Measurements from ENCODE around the gene SIMC1.
"Not testable (repeated sequence)": the region's sequence is repeated elsewhere in the genome, so short reads cannot be mapped to it uniquely, and the experiment has no call there.

SIMC1 gene

GRCh38 chr5:176216393-176216916 is 21.8 kb upstream of the SIMC1 start:
- not testable (repeated sequence) for DNase-seq

GRCh38 chr5:176217188-176217729 is 21.0 kb upstream of the SIMC1 start:
- DNase-seq = not testable (repeated sequence)

GRCh38 chr5:176217764-176218163 is 20.5 kb upstream of the SIMC1 start:
- not testable (repeated sequence) for DNase-seq

GRCh38 chr5:176222006-176222405 is 16.2 kb upstream of the SIMC1 start:
- not testable (repeated sequence) for DNase-seq

GRCh38 chr5:176228358-176228757 is 9.9 kb upstream of the SIMC1 start:
- not testable (repeated sequence) for DNase-seq

- not testable (repeated sequence) for DNase-seq
These were observed 5.0 kb upstream of the SIMC1 start for GRCh38 chr5:176233253-176233652.

- DNase-seq = peak; percentile 6
These were observed 3.1 kb upstream of the SIMC1 start for GRCh38 chr5:176235155-176235554.

- not testable (repeated sequence) for DNase-seq
These were observed 540 bp downstream of the SIMC1 start for GRCh38 chr5:176238645-176239283.

GRCh38 chr5:176239304-176239703 is 1.1 kb downstream of the SIMC1 start:
- DNase-seq = not testable (repeated sequence)

GRCh38 chr5:176244318-176244717 is 6.1 kb downstream of the SIMC1 start:
- not testable (repeated sequence) for DNase-seq

- DNase-seq = not testable (repeated sequence)
These were observed 6.8 kb downstream of the SIMC1 start for GRCh38 chr5:176245074-176245473.

GRCh38 chr5:176245489-176245888 is 7.3 kb downstream of the SIMC1 start:
- DNase-seq = not testable (repeated sequence)

GRCh38 chr5:176250691-176251090 is 12.5 kb downstream of the SIMC1 start:
- DNase-seq = not testable (repeated sequence)

GRCh38 chr5:176252171-176252570 is 13.9 kb downstream of the SIMC1 start:
- not testable (repeated sequence) for DNase-seq

GRCh38 chr5:176253370-176254065 is 15.3 kb downstream of the SIMC1 start:
- DNase-seq = not testable (repeated sequence)

- DNase-seq = not testable (repeated sequence)
These were observed 15.8 kb downstream of the SIMC1 start for GRCh38 chr5:176254066-176254393.

GRCh38 chr5:176257871-176258505 is 19.8 kb downstream of the SIMC1 start:
- not testable (repeated sequence) for DNase-seq

GRCh38 chr5:176260682-176261081 is 22.5 kb downstream of the SIMC1 start:
- DNase-seq = not testable (repeated sequence)

GRCh38 chr5:176266448-176266847 is 28.2 kb downstream of the SIMC1 start:
- not testable (repeated sequence) for DNase-seq

GRCh38 chr5:176289018-176289417 is 50.8 kb downstream of the SIMC1 start:
- not testable (repeated sequence) for DNase-seq

GRCh38 chr5:176290057-176290840 is 52.0 kb downstream of the SIMC1 start:
- DNase-seq = not testable (repeated sequence)

GRCh38 chr5:176305356-176305755 is 67.1 kb downstream of the SIMC1 start:
- DNase-seq = not testable (repeated sequence)
